Neural cell (in vitro differentiated cells): ENCODE measurements around the gene GDF11. TPM values are rescaled to one million over a fixed set of nuclear protein-coding genes. Genes with fewer than 3 reads are reported as not detected.

Experiments
- H2AFZ ChIP-seq: fragments of 200-600, 300-800 bp; sonication (generic), shearing (Covaris generic); 2 replicates; pipeline ENCODE4 v1.6.0; 2014; ENCODE audit warnings: low read depth, mild to moderate bottlenecking, antibody characterized with exemption, low read length, moderate library complexity
- H3F3A ChIP-seq: fragments of 200-600 bp; shearing (Covaris generic); 2 replicates; pipeline ENCODE4 v1.6.1; 2016; ENCODE audit warnings: mild to moderate bottlenecking, moderate library complexity, mixed read lengths, antibody characterized with exemption, low read length; ENCODE audit not compliant: insufficient read depth, poor library complexity, severe bottlenecking
- H3K27ac ChIP-seq: fragments of 200-600, 300-800 bp; sonication (generic), shearing (Covaris generic); 2 replicates; pipeline ENCODE4 v1.5.1; 2014; ENCODE audit warnings: mild to moderate bottlenecking, low read length, moderate library complexity
- H3K27me3 ChIP-seq: fragments of 300-800, 200-600 bp; sonication (generic), shearing (Covaris generic); 2 replicates; pipeline ENCODE4 v1.6.0; 2014; ENCODE audit warnings: mild to moderate bottlenecking, low read depth, low read length, moderate library complexity; ENCODE audit not compliant: insufficient read depth
- H3K36me3 ChIP-seq: fragments of 300-800, 200-600 bp; sonication (generic), shearing (Covaris generic); 2 replicates; pipeline ENCODE4 v1.5.1; 2014; ENCODE audit warnings: mild to moderate bottlenecking, antibody characterized with exemption, low read length, moderate library complexity; ENCODE audit not compliant: insufficient read depth
- H3K4me2 ChIP-seq: fragments of 300-800, 200-600 bp; sonication (generic), shearing (Covaris generic); 2 replicates; pipeline ENCODE4 v1.6.0; 2014; ENCODE audit warnings: mild to moderate bottlenecking, low read length
- H3K4me3 ChIP-seq: fragments of 300-800, 200-600 bp; sonication (generic), shearing (Covaris generic); 2 replicates; pipeline ENCODE4 v1.5.1; 2014; ENCODE audit warnings: mild to moderate bottlenecking, low read length, moderate library complexity
- H3K79me2 ChIP-seq: fragments of 200-600 bp; shearing (Covaris generic); replicated peaks from 2 replicates; pipeline ENCODE4 v1.6.0; 2014; ENCODE audit warnings: mild to moderate bottlenecking, low read length, moderate library complexity; ENCODE audit not compliant: insufficient read depth
- H3K9ac ChIP-seq: fragments of 300-800, 200-600 bp; sonication (generic), shearing (Covaris generic); 2 replicates; pipeline ENCODE4 v1.6.1; 2016; ENCODE audit warnings: mild to moderate bottlenecking, low read length, mixed read lengths
- H3K9me2 ChIP-seq: fragments of 200-600 bp; shearing (Covaris generic); 2 replicates; pipeline ENCODE4 v1.6.1; 2016; ENCODE audit warnings: mild to moderate bottlenecking, low read length, mixed read lengths; ENCODE audit not compliant: insufficient read depth
- H3K9me3 ChIP-seq: fragments of 200-600, 300-800 bp; sonication (generic), shearing (Covaris generic); 2 replicates; pipeline ENCODE4 v1.6.1; 2016; ENCODE audit warnings: mild to moderate bottlenecking, mixed run types, low read length, moderate library complexity, mixed read lengths
- H4K20me1 ChIP-seq: fragments of 200-600 bp; shearing (Covaris generic); 2 replicates; pipeline ENCODE4 v1.6.1; 2016; ENCODE audit warnings: mild to moderate bottlenecking, mixed run types; ENCODE audit not compliant: insufficient read depth
- CTCF ChIP-seq: fragments of 450-650 bp; IDR thresholded peaks from 2 replicates; pipeline ENCODE4 v1.5.1; 2014; ENCODE audit warnings: antibody characterized with exemption, mild to moderate bottlenecking, moderate library complexity; ENCODE audit not compliant: poor library complexity, severe bottlenecking
- EP300 ChIP-seq: fragments of 450-650 bp; conservative IDR thresholded peaks from 2 replicates; pipeline ENCODE4 v1.6.1; 2014; ENCODE audit warnings: antibody characterized with exemption, mild to moderate bottlenecking, moderate library complexity; ENCODE audit not compliant: poor library complexity, severe bottlenecking
- EZH2 ChIP-seq: fragments of 200-600, 300-800 bp; shearing (Covaris generic), sonication (generic); IDR thresholded peaks from 2 replicates; pipeline ENCODE4 v1.6.1; 2014; ENCODE audit warnings: antibody characterized with exemption, low read length, borderline replicate concordance, mild to moderate bottlenecking; ENCODE audit not compliant: insufficient read depth, poor library complexity, severe bottlenecking
- MXI1 ChIP-seq: fragments of 450-650 bp; conservative IDR thresholded peaks from 2 replicates; pipeline ENCODE4 v1.6.1; 2014; ENCODE audit warnings: antibody characterized with exemption, mild to moderate bottlenecking; ENCODE audit not compliant: poor library complexity, severe bottlenecking
- POLR2AphosphoS5 ChIP-seq: IDR thresholded peaks from 2 replicates; pipeline ENCODE4 v1.6.1; 2012
- RAD21 ChIP-seq: fragments of 450-650 bp; conservative IDR thresholded peaks from 2 replicates; pipeline ENCODE4 v1.6.1; 2014; ENCODE audit warnings: antibody characterized with exemption, mild to moderate bottlenecking, moderate library complexity
- REST ChIP-seq: IDR thresholded peaks from 2 replicates; pipeline ENCODE4 v1.6.1; 2012; ENCODE audit warnings: borderline replicate concordance
- SMC3 ChIP-seq: fragments of 450-650 bp; conservative IDR thresholded peaks from 2 replicates; pipeline ENCODE4 v1.6.1; 2014; ENCODE audit warnings: antibody characterized with exemption, mild to moderate bottlenecking, moderate library complexity; ENCODE audit not compliant: poor library complexity
- TAF1 ChIP-seq: IDR thresholded peaks from 2 replicates; pipeline ENCODE4 v1.6.1; 2012; ENCODE audit warnings: low read depth
- polyA plus RNA-seq: library from polyadenylated mRNA; depleted of rRNA; stranded (reverse); fragments of >200 nt; gene quantifications from 2 replicates; pipeline ENCODE4 v1.2.3, GENCODE V29; 2014

GDF11 gene
- polyA plus RNA-seq, 1 donor from 2014 or later: 16.0 TPM

GRCh38 chr12:55703288-55703687, 39.6 kb upstream of the GDF11 start:
- H2AFZ ChIP-seq: no peak overlapping the region
- H3K9me3 ChIP-seq: no peaks in the 10 kb centered on the region
- no peaks in the 10 kb centered on the region for H3K79me2 ChIP-seq
- H3K9ac ChIP-seq: no peak overlapping the region
- no peaks in the 10 kb centered on the region for H3F3A ChIP-seq
- no peaks in the 10 kb centered on the region for H4K20me1 ChIP-seq
- H3K4me2 ChIP-seq: no peak overlapping the region
- no peak for TF ChIP-seq TAF1
- TF ChIP-seq MXI1: no peak
- TF ChIP-seq CTCF: no peak
- no peak for TF ChIP-seq SMC3
- no peak for TF ChIP-seq POLR2AphosphoS5
- TF ChIP-seq RAD21: no peak
- no peak for TF ChIP-seq EZH2
- TF ChIP-seq REST: no peak
- no peak overlapping the region for H3K27ac ChIP-seq
- no peak overlapping the region for H3K4me3 ChIP-seq
- H3K27me3 ChIP-seq: no peaks in the 10 kb centered on the region
- no peaks in the 10 kb centered on the region for H3K9me2 ChIP-seq
- no peaks in the 10 kb centered on the region for H3K36me3 ChIP-seq

GRCh38 chr12:55703901-55704761, 38.8 kb upstream of the GDF11 start:
- H3K27me3 ChIP-seq: peaks cover 4% of the 10 kb centered on the region
- H2AFZ ChIP-seq: no peak overlapping the region
- no peaks in the 10 kb centered on the region for H3K9me2 ChIP-seq
- H3K4me2 ChIP-seq: no peak overlapping the region
- H4K20me1 ChIP-seq: no peaks in the 10 kb centered on the region
- H3K9ac ChIP-seq: no peak overlapping the region
- H3K79me2 ChIP-seq: no peaks in the 10 kb centered on the region
- no peaks in the 10 kb centered on the region for H3K36me3 ChIP-seq
- H3F3A ChIP-seq: no peaks in the 10 kb centered on the region
- no peak overlapping the region for H3K4me3 ChIP-seq
- TF ChIP-seq TAF1 (no peak), EZH2 (no peak), EP300 (no peak), RAD21 (no peak), POLR2AphosphoS5 (no peak), CTCF (no peak), REST (no peak), MXI1 (no peak), SMC3 (no peak)
- no peak overlapping the region for H3K27ac ChIP-seq
- no peaks in the 10 kb centered on the region for H3K9me3 ChIP-seq
